HG03060 (cell line): ENCODE data around the gene LGALS12.

Experiments used
- ATAC-seq: cut with Tn5 transposase; IDR thresholded peaks from one replicate; pipeline ENCODE4 v1.9.1; 2021; ENCODE audit warnings: low read depth, moderate number of reproducible peaks; ENCODE audit not compliant: unreplicated experiment

The LGALS12 gene

GRCh38 chr11:63505857-63506528 is at the start of gene LGALS12:
Gene LGALS12 (plus strand): TSS chr11:63506084. CDS start chr11:63506459, 375 bp downstream.
- ATAC-seq = no peak

- no peak for ATAC-seq
Measured at GRCh38 chr11:63459586-63459985, 46.3 kb upstream of the LGALS12 start.

GRCh38 chr11:63462137-63462536 is 43.7 kb upstream of the LGALS12 start:
- ATAC-seq = no peak

GRCh38 chr11:63470311-63470710 is 35.6 kb upstream of the LGALS12 start:
- ATAC-seq = no peak

- no peak for ATAC-seq
Measured at GRCh38 chr11:63472372-63472771, 33.5 kb upstream of the LGALS12 start.

- no peak for ATAC-seq
Measured at GRCh38 chr11:63476618-63477017, 29.3 kb upstream of the LGALS12 start.

GRCh38 chr11:63478896-63479295 is 27.0 kb upstream of the LGALS12 start:
- no peak for ATAC-seq

GRCh38 chr11:63480039-63480438 is 25.8 kb upstream of the LGALS12 start:
- ATAC-seq = no peak

GRCh38 chr11:63485777-63486176 is 20.1 kb upstream of the LGALS12 start:
- ATAC-seq = no peak

- ATAC-seq = no peak
Measured at GRCh38 chr11:63488789-63489188, 17.1 kb upstream of the LGALS12 start.

- no peak for ATAC-seq
Measured at GRCh38 chr11:63489879-63490278, 16.0 kb upstream of the LGALS12 start.

- ATAC-seq = no peak
Measured at GRCh38 chr11:63490551-63491239, 15.2 kb upstream of the LGALS12 start, which contains the start of gene PLAAT5. Gene PLAAT5 (minus strand): TSS chr11:63491167. CDS start chr11:63491034, 133 bp downstream.

- ATAC-seq = no peak
Measured at GRCh38 chr11:63491240-63491587, 14.7 kb upstream of the LGALS12 start.

GRCh38 chr11:63491636-63492372 is 14.1 kb upstream of the LGALS12 start:
- ATAC-seq = no peak

GRCh38 chr11:63492441-63492840 is 13.4 kb upstream of the LGALS12 start:
- ATAC-seq = no peak

- ATAC-seq = no peak
Measured at GRCh38 chr11:63493127-63493526, 12.8 kb upstream of the LGALS12 start.

- no peak for ATAC-seq
Measured at GRCh38 chr11:63494975-63495374, 10.9 kb upstream of the LGALS12 start.

- ATAC-seq = no peak
Measured at GRCh38 chr11:63499874-63500273, 6.0 kb upstream of the LGALS12 start.

GRCh38 chr11:63501236-63501635 is 4.6 kb upstream of the LGALS12 start:
- ATAC-seq = no peak

GRCh38 chr11:63502252-63502820 is 3.5 kb upstream of the LGALS12 start:
- ATAC-seq = no peak

- no peak for ATAC-seq
Measured at GRCh38 chr11:63503492-63503891, 2.4 kb upstream of the LGALS12 start.
